Measurements from ENCODE around the gene PFKFB1.

Gene PFKFB1

DNA sequence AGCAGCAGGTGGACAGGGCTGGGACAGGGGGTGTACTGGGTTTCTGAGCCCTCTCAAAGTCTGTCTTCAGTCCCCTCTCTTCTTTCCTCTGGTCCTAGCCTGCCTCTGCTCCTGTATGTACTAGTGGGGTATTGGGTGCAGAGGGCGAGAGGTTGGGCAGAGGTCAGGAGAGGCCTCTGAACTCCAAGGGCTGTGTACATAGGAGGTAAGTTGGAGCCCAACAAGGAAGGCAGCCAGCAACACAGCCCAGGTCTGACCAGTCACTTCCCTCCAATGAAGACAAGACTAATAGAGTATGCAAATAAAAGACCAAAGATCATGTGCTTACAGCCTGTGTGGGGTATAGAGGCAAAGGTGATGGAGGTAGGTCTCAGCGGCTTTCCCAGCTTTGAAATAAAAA is at the start of gene PFKFB1:
PFKFB1 (minus strand) TSS at position 90 of the 400 bp plus-strand sequence. CDS start 181 bp downstream, outside the sequence.
- DNase-seq, result no peak

DNA sequence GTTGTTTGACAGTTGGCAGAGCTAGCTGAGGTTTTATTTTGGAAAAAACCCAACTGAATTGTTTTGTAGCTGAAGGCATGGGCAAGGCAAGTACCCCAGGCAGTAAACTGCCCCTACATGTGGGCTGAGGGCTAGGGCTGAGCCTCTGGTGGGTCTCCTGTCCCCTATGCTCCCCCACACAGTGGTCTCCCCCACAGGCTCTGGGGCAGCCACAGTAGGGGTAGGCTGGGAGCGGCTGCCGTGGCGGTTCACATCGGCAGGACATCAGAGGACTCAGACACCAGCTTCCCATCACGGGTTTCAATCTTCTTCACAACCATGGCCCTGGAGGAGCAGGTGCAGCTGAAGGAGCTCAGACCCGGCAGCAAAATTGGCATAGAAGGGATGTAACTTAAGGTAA is 47.5 kb upstream of the PFKFB1 start:
- DNase-seq, result no peak

- no peak for DNase-seq
Measured at GRCh38 chrX:55039471-55039870, 45.5 kb upstream of the PFKFB1 start.

DNA sequence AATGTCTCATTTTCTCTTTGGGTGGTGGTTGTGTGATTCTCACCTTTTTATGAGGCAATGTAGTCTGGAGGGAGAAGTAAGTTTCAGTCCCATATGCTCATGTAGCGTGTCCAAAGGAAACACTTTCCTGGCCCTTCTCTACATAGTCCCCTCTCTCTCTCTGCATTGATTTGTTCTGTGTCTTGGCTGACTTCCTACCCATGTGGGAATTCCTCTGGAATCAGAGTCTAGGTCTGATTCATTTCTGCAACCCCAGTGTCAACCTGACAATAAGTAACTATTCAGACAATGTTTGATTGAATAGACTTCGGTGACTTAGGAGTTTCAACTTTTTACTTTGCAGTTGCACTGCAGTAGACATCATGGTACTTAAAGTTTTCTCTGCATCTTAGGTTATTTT is 39.4 kb upstream of the PFKFB1 start:
- no peak for DNase-seq

DNA sequence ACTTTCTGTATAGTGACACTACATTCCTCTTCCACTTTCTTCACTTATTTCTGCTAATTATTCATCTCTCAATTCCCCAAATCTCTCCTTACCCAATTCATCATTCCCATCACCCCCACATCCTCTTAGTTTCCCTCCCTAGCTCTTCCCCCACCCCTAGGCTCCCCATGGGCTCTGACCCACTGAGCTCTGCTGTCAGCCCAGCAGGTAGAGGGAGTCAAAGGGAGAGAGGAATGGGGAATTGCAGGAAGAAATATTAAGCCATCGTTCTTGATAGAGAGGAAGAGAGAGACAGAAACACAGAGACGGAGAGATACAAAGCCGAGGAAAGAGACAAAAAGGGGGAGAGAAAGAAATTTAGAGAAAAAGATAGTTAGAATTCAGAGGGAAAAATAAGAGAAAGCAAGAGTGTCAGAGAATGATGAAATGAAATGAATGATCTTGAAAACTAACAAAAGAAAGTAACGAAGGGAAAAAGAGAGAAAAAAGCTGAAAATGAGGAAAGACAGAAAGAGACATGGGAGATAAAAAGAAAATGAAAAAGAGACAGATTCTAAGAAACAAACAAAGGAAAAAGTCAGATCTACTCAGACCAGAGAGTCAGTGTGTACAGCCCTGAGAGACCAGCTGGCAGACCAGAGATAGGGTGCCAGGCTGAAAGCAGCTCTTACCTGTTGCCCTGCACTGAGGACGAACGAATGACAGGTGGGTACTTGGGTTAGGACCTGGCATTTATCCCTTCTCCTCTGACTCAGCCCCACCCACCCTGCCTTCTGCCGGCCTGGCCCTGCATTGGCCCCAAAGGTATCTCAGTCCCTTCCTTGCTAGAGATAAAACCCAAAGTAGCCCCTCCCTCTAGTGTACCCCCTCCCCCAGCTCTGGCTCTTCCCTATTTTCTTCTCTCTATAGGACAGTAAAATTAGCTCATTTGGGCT is 36.5 kb upstream of the PFKFB1 start, which contains the start of gene ALAS2:
ALAS2 (minus strand) TSS at position 707 of the 935 bp plus-strand sequence. CDS start 4,977 bp downstream, outside the sequence.
- no peak for DNase-seq

- no peak for DNase-seq
Measured at GRCh38 chrX:55029291-55029690, 35.3 kb upstream of the PFKFB1 start.

- no peak for DNase-seq
Measured at GRCh38 chrX:55028611-55029010, 34.6 kb upstream of the PFKFB1 start.

DNA sequence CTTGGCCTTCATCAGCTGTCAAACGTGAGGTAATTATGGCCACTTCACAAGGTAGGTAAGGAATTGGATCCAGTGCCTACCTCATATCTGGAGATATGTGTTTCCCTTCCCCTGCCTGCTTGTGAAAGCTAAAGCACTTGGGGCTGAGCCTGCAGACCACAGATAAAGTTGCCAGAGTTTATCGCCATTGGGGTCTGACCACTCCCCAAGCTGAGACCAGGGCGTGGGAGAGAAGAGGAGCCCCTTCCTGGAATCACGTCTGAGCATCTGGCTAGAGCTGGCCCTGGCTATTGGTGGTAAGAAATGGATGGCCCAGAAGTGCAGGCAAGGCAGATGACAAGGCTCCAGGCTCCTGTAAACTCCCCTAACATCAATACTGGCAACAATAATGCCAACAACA is 34.1 kb upstream of the PFKFB1 start:
- DNase-seq, result no peak

DNA sequence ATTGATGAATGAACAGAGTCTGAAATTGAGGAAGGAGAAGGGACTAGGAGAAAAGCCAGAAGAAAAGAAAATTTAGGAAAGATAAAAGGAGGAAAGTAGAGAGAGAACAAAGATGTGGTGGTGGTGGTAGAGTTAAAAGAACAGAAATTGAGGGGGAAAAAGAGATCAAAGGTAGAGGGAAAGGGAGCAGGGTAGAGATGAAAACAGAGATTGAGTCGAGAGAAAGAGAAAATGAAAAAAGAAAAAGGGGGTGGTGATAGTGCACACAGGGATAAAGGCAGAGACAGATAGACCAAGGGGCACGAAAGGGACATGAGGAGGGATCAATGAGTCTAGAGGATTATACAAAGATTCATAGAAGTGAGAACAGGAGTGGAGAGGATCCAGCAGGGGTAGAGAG is 32.9 kb upstream of the PFKFB1 start:
- no peak for DNase-seq

GRCh38 chrX:55026143-55026542 is 32.2 kb upstream of the PFKFB1 start:
- DNase-seq, result no peak

GRCh38 chrX:55014897-55015299 is 20.9 kb upstream of the PFKFB1 start:
- DNase-seq, result no peak

DNA sequence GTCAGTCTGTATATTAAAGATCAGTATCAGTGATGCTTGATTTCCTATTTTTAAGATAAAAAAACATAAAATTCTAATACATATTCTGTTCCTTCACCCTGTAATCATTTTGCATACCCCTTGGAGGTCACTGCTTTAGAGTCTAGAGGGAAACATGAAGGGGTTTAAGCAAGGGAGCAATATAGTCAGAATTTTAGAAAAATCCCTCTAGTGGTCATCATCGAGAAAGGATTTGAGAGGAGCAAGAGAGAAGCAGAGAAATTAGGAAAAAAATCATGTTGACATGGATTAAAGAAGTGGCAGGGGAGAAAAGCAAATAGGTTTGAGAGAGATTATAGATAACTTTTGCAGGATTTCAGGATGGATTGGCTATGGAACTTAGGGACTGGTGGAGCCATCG is 17.3 kb upstream of the PFKFB1 start:
- DNase-seq, result no peak

GRCh38 chrX:55008571-55009358 is 14.8 kb upstream of the PFKFB1 start:
- DNase-seq, result peak in 1 of 2 donors; percentile 17

DNA sequence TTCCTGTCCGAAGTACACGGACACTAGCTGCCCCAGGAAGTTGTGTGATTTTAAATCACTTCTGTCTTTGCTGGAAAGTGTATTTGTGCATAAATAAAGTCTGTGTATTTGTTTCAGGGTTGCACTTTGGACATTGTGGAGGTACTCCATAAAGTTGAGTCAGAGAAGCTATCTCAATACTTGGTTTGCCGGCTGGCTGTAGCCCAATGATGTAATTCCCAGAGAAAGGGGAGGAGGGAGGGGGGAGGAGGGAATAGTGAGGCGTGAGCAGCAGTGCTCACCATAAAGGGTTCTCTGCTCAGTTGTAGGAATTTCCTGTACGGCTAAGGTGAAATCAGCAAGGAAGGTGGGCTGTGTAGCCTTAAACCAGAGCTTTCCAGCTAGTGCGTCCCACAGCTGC is 13.7 kb upstream of the PFKFB1 start:
- DNase-seq, result no peak

DNA sequence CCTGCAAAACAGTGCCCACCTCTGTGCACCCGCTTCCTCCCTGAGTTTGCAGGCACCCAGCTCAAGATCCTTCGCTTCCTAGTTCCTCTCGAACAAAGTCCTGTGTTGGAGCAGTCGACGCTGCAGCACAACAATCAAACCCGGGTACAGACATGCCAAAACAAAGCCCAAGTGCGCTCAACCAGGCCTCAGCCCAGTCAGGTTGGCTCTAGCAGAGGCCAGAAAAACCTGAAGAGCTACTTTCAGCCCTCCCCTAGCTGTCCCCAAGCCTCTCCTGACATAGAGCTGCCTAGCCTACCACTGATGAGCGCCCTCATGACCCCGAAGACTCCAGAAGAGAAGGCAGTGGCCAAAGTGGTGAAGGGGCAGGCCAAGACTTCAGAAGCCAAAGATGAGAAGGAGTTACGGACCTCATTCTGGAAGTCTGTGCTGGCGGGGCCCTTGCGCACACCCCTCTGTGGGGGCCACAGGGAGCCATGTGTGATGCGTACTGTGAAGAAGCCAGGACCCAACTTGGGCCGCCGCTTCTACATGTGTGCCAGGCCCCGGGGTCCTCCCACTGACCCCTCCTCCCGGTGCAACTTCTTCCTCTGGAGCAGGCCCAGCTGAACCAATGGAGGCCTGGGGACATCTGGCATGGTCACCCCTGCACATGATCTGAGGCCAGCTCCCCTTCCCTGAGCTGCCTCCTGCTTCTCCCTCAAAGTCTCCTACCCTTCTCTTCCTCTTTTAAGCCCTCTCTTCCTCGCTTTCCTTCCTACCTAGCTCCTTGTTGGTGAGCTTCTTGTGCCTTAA is 13.0 kb upstream of the PFKFB1 start:
- DNase-seq, result no peak

DNA sequence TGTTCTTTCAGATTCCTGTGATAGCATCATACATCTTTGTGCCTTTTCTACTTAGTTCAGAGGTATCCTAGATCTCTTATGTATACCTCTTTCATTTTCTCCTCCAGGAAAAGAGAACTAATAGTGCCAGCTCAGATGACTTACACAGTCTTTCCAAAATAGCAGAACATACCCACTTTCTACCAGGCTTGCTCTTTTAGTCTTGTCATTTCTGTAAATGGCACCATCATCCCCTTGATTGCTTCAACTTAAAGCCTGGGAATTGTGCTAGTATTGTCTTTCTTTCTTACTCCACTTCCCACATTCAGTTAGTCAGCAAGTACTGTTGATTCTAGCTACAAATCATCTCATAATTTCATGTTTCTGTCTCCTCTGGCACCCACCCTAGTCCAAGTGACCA is 11.3 kb upstream of the PFKFB1 start:
- no peak for DNase-seq

DNA sequence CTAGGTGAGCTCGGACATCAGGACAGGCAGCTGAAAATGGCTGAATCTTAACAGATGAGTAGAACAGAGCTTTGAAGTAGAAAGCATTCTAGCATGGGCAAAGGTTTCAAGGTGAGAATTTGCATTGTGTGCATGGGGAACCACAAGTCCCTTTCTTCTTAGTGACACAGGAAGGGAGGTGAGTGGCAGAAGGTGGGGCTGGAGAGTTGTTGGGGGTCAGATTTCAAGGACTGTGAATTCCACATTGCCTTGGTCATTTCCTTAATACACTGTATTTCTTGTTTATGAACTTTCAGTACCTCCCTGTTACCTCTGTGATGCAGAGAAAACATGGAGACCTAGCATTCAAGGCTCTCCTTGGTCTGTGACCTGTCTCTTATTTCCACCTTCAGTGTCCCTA is 10.2 kb upstream of the PFKFB1 start:
- DNase-seq, result no peak

DNA sequence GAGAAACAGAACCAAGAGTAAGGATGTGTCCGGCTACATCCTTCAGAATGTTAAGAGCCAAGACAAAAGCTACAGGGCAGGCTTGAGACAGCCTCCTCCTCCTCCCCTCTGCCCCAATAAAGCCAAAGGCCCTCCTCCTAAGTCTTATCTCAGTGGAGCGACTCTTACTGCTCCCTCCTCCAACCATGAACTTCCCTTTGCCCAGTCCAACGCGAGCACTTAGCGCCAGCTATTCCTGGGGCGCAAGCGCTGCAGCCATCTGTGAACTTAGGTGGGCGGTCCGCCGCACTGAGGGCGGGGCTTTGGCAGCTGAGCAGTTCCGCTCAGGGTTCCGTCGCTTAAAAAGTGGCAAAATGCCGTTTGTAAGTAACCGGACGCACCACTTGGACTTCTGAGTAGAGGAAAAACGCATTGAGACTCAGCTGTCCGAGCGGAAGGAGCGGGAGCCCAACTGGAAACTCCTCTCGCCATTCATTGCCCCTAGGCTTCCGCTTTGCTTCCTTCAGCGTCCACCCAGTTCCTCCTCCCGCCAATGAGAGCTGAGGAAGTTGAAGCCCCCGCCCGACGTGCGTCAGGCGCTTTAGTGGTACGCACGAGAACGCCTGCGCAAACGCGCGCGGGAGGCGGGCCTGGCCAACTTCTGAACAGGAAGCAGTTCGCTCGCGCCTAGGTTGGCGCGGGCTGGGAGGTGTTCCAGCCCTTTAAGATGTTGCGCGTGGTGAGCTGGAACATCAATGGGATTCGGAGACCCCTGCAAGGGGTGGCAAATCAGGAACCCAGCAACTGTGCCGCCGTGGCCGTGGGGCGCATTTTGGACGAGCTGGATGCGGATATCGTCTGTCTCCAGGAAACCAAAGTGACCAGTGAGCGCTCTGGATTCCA is 6.0 kb upstream of the PFKFB1 start, which contains the start of gene APEX2:
APEX2 (plus strand) TSS at position 647 of the 882 bp plus-strand sequence; CDS start at position 707, 60 bp downstream.
- DNase-seq, result peak; percentile 86

- no peak for DNase-seq
Measured at GRCh38 chrX:54995621-54996020, 1.6 kb upstream of the PFKFB1 start.

GRCh38 chrX:54994668-54995351 is 822 bp upstream of the PFKFB1 start:
- no peak for DNase-seq

Data from stimulated activated CD4-positive, alpha-beta T cell treated with anti-CD3 and anti-CD28 coated beads, Interleukin-2, amount 100 ng/mL, for 24 hours (primary cell).